ENCODE measurements around the gene CEP41. TPM values are rescaled to one million over a fixed set of nuclear protein-coding genes. Genes with fewer than 3 reads are reported as not detected.

The CEP41 gene
- total and polyA plus RNA-seq, 2 donors (not counting 3 experiments of a cell fraction or from before 2014, with no cell fraction given): 19.5 to 26.8 TPM

GRCh38 chr7:130351791-130352090, 89.1 kb downstream of the CEP41 start:
- no peak for FAIRE-seq
- intact Hi-C loops (cut with micrococcal nuclease): no loop called here

More at GRCh38 chr7:130351791-130352090, 89.1 kb downstream of the CEP41 start:
- H3K79me2 ChIP-seq (ENCODE audit: control insufficient read depth, insufficient read depth, low read length): no peaks in the 10 kb centered on the region
- H3K4me2 ChIP-seq (ENCODE audit: insufficient read depth, low read length): no peak overlapping the region
- H3K4me3 ChIP-seq (replicated peaks in 1 of 3; ENCODE audit: insufficient read depth in 1 of 3, low read depth in 1 of 3, low read length in 3 of 3): no peak overlapping the region
- no peaks in the 10 kb centered on the region for H3K27me3 ChIP-seq (ENCODE audit: control insufficient read depth in 2 of 2, insufficient read depth in 2 of 2, low read length in 2 of 2)
- H4K20me1 ChIP-seq (replicated peaks; ENCODE audit: control insufficient read depth, extremely low read depth, insufficient read depth, low read length): no peaks in the 10 kb centered on the region
- H3K36me3 ChIP-seq (ENCODE audit: control insufficient read depth in 2 of 2, extremely low read depth in 1 of 2, insufficient read depth in 2 of 2, low read length in 2 of 2): no peaks in the 10 kb centered on the region
- H2AFZ ChIP-seq (ENCODE audit: low read depth, low read length): no peak overlapping the region
- no peaks in the 10 kb centered on the region for H3K9me1 ChIP-seq (replicated peaks; ENCODE audit: control insufficient read depth, extremely low read depth, insufficient read depth, low read length)
- H3K27ac ChIP-seq (ENCODE audit: insufficient read depth, low read depth, low read length): no peak overlapping the region
- no TSS peak for BruUV-seq (replicated peaks)
- ChIA-PET POLR2A (no interaction called here), CTCF (no interaction called here)
- no peak for TF ChIP-seq MYC (IDR thresholded peaks at IDR 0.05; ENCODE audit: low read depth, low read length)
- TF ChIP-seq POLR2A (IDR thresholded peaks at IDR 0.05; ENCODE audit: low read depth, low read length): no peak
- TF ChIP-seq POLR2AphosphoS5 (IDR thresholded peaks at IDR 0.05; ENCODE audit: insufficient read depth, low read depth, low read length): no peak
- TF ChIP-seq GATA2 (IDR thresholded peaks at IDR 0.05; ENCODE audit: insufficient read depth, insufficient read length, low read depth, low read length): no peak
- no peak for TF ChIP-seq JUN (IDR thresholded peaks at IDR 0.05; ENCODE audit: borderline replicate concordance, insufficient read depth, insufficient read length, low read depth)
- no peak for TF ChIP-seq MAX (IDR thresholded peaks at IDR 0.05; ENCODE audit: insufficient read depth, insufficient read length)
- no peak for TF ChIP-seq CTCF (IDR thresholded peaks at IDR 0.05; ENCODE audit: extremely low read depth in 1 of 2, insufficient read depth in 1 of 2, low read depth in 1 of 2, low read length in 2 of 2)
- TF ChIP-seq FOS (IDR thresholded peaks at IDR 0.05; ENCODE audit: borderline replicate concordance, insufficient read depth, low read length): no peak
- no peak for TF ChIP-seq EZH2 (IDR thresholded peaks at IDR 0.05; ENCODE audit: borderline replicate concordance, low read depth, low read length, severe bottlenecking)
- H3K9ac ChIP-seq (replicated peaks; ENCODE audit: extremely low read depth, insufficient read depth, low read length): no peak overlapping the region
- no peak for DNase-seq (ENCODE audit: low read depth, low spot score)
- no peaks in the 10 kb centered on the region for H3K9me3 ChIP-seq (replicated peaks; ENCODE audit: control insufficient read depth, insufficient read depth, low read length)
- H3K4me1 ChIP-seq (ENCODE audit: control insufficient read depth, extremely low read depth, insufficient read depth, low read length): peaks cover 4% of the 10 kb centered on the region
- dilution Hi-C loops (cut with MboI; ENCODE audit: extremely low pct_ligation_motif_present, low sequenced_read_pairs): no loop called here

All from endothelial cell of umbilical vein (primary cell).